ENCODE results near the gene EXOC3L1.

Gene EXOC3L1, protein sequence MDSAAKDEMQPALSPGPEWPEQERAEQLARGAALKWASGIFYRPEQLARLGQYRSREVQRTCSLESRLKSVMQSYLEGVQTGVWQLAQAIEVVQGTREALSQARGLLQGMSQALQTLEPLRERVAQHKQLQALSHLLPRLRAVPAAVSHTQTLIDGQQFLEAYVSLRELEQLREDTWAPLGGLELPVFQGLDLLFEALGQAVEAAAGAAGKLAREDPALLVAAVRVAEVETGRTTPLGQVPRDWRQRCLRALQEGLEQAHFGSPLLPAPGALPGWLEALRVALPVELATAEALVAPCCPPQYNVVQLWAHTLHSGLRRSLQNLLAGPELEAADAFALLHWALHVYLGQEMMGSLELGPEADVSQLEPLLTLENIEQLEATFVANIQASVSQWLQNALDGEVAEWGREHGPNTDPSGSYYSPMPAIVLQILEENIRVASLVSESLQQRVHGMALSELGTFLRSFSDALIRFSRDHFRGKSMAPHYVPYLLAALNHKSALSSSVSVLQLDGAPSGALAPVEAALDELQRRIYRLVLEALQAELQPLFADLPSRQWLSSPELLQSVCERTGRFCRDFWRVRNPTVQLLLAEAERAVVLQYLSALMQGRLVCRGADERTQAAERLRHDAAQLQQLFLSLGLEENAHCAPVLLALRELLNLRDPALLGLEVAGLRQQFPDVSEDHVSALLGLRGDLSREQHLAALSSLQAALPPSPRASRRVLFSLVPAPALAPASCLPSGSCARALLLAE

DNA sequence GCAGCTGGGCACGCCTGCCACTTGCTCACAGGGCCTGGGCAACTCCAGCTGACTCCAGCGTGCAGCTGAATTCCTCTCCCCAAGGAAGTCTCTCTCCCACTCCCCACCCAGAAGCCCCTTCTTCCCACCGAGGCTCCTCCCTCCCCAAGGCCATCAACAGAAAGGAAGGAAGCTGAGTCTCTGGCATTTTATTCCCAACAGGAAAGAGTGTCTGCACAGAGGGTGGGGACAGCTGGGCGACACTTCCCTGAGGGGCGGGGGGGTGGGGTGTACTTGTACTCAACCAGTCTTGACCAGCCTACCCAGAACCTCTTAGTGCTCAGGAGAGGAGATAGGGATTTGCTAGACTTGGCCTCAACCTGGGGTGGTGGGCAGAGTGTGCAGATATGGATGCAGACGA lies at the start of gene EXOC3L1:
Gene EXOC3L1, minus strand, starts transcription at position 96 of the 400 bp plus-strand sequence. CDS start 460 bp downstream, outside the sequence.
- FAIRE-seq, result no peak

DNA sequence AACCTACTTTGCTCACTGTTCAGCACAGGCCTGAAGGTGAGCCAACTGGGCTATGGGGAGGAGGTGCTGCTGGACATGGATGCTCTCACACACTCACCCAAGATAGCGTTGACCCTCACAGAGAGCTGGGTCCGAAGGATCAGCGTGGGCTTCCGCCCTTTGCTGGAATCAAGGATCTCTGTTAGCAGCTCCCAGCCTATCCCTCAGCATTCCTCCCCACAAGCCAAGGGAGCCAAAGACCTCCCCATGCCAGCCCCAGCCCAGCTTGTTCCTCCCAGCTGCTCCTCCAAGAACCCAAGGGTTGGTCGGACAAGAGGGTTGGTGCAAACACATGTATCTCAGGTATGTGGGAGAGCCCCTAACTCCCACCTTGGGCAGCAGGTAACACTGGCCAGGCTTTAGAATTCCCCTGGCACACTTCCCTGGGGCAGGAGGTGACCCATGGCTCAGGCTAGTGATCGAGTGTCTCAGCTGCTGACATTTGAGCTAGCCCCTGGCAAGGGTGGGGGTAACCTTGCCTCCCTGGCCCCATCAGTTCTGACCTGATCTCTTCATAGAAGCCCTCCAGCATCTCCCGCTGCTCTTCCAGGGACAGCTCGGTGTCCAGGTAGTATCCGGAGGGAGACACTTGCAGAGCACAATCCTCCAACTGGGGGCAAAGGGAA lies 49.0 kb upstream of the EXOC3L1 start:
- FAIRE-seq, result no peak

DNA sequence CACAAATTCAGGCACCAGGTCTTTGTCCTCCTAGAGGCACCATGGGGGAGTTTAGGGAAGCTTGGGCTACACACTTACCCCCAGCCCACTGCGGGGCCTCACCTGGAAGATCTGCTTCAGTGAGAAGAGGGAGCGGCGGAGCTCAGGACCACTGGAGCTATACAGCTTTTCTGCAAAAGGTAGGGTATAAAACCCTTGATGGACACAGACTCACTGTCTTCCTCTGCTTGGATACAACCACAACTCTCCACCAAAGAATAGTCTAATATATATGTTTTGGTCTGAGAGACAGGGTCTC lies 48.3 kb upstream of the EXOC3L1 start:
- no peak for FAIRE-seq

DNA sequence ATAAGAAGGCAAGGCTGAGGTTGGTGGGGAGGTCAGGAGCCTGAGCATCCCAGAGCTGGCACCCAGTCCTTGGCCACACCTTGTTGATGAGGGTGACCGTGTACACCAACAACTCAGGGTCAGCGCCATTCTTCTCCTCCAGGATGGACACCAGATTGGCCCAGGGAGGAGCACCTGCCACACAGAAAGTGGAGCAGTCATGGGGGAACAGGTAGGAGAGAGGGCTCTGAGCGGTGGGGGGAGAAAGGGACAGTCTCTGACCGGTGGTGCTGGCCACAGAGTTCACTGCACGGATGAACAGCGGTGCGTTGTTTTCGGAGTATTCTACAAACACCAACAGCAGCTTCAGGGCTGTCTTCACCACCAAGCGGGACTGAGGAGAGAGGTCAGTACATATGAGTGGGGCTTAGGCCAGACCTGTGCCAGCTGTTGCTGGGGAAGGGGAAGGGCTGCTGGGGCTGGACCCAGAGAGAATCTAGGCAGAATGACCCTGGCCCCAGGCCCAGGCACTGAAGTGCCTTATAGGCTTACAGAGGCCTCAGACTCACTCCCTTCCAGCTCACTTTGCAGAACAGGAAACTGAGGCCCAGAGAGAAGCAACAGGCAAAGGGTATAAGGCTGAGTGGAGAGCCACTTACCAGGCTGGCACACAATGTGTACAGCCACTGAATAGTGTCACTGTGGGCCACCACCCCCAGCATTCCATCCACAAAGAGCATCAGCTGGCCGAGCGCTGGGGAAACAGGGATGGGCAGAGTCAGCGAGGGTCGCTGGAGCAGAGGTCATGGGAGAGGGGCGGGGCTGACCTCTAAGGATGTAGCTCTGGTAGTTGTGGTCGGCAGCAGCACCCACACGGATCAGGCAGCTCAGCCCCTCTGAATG lies 47.7 kb upstream of the EXOC3L1 start:
- no peak for FAIRE-seq

DNA sequence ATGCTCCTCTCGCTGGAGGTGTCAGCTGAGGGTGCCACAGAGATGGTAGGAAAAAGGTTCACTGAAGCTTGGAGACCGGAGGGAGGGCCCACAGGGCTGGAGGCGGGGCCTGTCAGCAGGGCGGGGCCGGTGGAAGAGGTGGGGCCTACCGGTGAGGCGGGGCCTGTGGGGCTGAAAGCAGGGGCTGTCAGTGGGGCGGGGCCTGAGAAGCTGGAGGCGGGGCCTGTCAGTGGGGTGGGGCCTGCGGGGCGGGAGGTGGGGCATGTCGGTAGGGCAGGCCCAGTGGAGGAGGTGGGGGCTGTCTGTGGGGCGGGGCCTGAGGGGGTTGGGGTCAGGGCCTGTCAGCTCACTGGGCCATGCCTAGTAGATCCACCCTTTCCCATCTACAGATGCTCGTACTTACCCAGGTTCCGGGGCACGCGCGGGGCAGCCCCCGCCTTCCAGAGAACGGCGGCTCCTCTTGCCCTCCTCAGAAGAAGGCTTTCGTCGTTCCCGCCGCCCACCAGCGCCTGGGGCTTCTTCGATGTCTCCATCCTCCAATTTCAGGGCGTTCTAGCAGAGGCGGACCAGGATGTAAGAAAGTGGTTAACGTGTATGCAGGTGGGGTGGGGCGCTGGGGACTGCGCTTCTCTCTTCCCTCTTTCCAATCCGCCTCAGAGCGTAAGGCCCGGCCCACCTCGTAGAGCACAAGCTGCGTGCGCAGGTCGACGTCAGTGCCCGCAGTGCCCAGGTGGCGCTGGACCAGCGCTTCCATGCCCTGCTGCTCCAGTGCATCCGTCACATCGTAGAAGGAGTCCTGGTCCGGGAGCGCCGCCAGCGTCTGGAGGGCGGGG lies 46.8 kb upstream of the EXOC3L1 start:
- no peak for FAIRE-seq

DNA sequence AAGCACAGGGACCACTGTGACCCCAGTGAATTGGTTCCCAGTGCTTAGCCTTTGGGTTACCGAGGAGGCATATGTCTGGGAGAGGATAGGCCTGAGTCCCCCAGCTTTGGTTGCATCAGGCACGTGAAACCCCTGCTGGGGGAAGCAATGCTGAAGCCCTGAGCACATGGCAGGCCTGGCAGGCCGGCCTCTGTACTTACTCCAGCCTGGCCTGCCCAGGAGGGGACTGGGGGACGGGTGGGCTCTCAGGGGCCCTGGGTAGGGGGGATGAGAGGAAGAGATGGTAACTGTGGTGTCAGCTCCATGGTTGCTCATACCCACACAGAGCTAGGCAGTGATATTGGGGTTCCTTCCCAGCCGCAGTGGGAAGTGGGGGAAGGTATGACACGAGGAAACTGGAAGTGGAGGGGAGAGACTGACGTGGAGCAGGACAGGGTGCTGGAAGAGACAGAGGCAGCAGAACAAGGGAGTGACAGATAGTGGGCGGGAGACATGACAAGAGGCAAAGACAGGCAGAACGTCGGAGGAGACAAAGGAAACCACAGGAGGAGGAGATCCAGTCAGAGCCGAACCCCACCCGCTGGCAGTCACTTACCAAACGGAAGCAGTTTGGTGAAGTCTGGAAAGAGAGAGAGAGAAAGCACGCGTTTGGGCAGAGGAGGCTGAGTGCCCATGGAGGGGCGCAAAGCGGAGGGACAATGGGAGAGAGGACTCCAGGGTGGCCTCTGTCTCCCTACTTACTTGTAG lies 46.1 kb upstream of the EXOC3L1 start:
- no peak for FAIRE-seq

DNA sequence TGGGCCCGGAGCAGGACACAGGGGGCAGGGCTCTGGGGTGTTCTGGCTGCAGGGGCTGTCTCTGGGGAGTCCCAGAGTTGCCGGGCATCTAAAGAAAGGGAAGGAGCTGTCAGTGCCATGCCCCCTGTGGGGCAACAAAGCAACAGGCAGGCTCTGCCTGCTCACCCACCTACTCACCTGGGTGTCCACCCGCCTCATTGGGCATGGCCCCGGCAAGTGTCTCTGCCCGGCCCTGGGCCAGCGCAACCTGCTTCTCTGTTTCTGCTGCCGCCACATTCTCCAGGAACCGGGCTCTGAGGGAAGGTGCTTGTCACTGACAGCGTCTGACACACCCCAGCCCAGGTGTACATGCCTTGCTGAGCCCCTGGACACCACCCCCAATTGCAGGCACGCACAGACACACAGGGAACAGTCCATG lies 44.3 kb upstream of the EXOC3L1 start:
- no peak for FAIRE-seq

DNA sequence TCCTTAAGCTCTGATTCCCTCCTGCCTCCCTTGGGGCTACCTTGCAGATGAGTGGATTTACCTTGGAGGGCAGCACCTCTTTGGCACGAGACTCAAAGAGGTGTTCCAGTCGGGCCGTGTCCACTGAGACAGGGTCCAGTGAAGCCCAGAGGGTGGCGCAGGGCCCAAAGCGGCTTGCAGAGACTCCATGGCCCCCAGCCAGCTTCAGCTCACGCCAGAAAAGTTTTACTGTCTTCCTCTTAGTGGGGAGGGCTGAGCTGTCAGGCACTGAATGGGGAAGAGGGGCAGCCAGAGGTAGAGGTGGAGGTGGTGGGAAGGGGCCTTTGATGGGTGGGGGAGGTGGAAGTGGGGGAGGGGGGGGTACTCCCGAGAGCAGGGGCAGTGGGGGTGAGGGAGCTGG lies 43.7 kb upstream of the EXOC3L1 start:
- no peak for FAIRE-seq

DNA sequence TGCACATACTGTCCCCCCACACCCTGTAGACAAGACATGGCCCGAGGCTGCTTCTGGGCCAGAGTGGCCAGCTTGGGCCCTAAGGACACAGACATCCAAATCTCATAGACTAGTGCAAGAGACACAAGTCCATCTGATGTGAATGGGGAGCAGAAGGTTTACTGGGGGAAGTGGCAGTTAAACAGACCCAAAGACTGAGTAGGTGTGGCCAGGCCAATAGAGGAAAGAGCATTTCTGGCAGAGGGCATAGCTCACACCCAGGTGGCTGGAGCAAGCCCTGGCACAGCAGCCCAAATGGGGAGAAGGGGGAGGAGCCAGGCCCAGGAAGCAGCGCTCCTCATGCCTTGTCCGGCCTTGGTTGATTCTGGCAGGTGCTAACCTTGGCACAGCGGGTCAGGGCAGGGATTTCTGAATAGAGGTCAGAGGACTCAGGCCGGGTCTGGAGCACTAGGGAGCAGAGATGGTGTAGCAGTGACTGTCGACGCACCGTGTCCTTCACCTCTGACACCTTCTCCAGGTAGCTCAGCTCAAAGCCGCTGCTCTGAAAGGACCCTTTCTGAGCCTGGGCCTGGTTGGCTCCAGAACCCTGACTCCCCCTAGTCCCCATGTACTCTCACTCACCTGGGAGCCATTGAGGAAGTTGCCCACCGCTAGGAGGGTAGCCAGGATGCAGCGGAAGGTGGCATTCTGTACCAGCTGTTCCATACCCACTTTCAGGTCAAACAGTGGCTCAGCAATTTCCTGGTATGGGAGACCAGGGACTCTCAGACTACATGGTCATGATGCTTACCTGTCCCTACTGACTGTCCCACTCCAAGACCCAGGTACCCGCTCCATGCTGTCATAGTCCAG lies 41.1 kb upstream of the EXOC3L1 start:
- FAIRE-seq, result no peak

DNA sequence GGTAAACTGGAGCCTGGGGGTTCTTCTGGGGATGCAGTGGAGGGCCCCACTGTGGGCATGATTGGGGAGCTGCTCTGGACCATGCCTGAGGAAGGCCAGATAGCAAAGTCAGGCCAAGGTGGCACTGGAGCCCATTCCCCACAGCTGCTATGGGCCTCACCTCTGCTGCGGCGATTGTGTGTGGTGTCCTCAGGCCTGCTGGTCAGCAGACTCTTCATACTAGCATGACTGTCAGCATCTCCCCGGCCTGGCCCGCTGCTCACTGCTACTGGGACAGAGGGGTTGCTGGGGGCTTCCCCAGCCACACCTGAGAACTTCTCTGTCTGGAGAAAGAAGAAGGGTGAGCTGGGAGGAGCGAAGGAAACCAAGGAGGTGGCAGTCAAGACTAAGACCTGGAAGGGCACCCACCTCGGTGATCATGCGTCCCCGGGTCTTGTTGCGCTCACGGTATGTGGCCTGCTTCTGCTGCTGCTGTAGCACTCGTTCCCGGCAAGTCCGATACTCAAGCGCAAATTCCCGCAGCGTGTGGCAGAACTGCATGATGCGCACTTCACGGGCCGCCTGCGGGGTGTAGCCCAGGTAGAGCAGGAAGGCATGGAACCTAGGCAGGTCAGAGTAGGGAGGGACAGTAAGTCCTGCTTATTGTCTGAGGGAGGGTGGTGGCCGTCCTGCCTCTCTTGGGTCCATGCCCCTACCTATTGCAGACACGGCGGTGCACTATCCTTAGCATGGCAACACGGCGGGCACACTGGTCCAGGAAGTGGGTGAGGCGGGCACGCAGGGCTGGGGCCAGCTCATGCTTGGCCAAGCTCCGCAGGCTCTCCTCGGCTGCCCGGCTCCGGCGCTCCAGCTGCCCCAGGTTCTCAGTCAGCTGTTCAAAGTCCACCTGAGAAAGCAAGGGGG lies 40.2 kb upstream of the EXOC3L1 start:
- FAIRE-seq, result no peak

DNA sequence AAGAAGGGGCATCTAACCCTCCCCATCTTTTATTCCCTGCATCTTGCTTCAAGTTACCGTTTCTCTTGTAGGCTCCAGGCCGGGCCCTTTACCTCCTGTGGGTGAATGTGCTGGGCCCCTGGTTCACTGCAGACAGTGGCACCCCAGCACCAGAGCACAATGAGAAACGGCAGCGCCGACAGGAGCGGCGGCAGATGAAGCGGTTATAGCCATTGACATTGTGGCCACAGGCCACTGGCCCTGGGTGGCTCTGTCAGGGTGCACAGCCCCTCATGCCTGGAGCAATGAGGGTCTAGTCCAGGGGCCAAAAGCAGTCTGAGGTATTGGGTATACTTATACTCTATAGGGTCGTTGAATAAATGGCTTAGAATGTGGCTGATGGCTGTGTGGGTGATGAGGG lies 39.0 kb upstream of the EXOC3L1 start:
- FAIRE-seq, result no peak

DNA sequence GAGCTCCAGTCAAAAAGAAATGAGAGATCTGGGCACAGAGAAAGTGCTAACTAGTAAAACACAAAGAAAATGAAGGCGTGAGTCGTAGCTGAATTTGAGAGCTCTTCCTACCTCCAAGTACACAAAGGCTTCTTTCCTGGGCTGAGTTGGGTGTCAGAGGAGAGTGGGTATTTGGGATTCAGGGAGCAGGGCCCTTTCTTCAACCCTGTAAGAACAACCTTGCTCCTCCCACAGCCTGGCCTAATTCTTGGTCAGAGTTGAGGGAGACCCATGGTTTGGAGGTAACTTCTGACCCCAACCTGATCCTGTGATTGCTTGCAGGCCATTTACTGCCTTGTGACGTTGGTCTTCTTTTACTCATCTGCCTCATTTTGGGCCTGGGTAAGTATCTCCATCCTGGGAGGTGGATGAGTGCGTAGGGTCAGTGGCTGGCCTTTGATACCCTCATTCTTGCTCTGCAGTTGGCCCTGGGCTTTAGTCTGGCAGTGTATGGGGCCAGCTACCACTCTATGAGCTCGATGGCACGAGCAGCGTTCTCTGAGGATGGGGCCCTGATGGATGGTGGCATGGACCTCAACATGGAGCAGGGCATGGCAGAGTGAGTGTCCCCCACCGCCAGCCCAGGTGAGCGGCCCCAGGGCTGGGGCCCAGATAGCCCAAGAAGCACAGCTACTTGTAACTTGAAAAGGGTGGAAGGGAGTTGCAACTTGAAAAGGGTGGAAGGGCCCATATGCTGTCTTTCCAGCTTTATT lies 38.3 kb upstream of the EXOC3L1 start:
- FAIRE-seq, result no peak

DNA sequence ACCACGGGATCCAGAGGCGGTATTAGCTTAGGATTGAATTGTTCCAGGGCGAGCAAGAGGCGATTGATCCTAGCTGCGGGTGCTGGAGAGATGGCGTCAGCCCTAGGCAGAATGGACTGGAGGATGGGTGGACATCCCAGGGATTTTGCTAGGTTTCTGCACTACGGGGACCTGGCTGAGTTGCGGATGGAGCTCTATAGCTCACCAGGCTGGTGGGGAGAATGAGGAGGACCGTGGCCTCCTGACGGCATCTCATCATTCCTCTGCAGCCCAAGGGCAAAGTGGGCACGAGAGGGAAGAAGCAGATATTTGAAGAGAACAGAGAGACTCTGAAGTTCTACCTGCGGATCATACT lies 37.6 kb upstream of the EXOC3L1 start:
- no peak for FAIRE-seq

DNA sequence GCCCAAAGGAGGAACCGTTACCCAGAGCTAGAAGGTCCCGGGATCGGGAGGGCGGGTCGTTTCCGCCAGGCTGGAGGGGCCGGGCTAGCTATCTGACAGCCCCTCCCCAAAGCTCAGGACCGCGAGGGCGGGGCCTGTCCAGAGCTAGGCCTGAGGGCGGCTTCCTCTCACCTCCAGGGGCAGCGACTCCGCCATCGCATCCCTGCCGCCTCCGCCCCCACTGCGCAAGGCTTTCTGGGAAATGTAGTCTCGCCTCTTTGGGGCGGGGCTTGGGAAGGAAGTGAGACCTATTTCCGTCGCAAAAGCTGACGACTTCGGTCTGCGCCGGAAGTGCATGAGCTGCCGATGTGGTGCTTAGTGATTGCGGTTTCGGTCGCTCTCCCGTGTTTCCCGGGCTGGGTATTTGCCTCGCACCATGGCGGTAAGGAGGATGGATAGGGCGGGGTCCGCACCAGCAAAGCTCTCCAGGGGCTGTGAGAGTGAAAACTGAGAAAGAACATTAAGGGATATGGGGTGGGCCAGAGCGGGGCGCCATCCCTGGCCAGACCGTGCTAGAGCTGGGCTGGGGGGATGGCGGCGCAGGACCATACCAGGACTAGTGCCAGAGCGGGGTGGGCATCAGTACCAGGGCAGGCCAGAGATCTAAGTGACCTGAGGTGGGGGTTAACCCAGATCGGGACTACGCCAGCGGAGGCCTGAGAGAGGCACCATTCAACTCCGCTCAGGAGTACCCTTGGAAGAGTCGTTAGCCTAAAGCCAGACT lies 37.0 kb upstream of the EXOC3L1 start, which contains the start of gene TMEM208:
Gene TMEM208, plus strand, starts transcription at position 327 of the 763 bp plus-strand sequence. Its CDS starts 89 bp downstream, at position 416.
- FAIRE-seq, result peak; percentile 84

DNA sequence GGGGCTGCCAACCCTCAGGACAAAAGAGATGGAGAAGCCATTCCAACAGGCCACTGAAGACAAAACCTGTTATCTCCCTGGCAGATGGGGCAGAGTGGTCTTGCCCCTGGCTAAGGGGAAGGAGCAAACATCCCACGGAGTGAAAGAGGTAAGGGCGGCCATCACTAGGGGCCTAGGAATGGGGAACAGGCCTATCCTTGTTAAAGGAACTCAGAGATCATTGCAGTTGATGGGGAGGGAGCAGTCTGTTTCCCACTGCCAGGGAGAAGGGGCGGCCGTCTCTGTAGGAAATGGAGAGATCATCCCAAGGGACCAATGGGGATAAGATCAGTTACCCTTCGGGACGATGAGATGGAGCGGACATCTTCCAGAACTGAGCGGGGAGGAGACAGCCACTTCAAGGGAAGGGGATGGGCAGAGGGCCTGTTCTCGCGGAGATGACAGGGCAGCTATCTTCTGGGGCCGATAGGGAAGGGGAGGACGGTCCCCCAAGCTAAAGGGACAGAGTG lies 36.4 kb upstream of the EXOC3L1 start:
- FAIRE-seq, result no peak

DNA sequence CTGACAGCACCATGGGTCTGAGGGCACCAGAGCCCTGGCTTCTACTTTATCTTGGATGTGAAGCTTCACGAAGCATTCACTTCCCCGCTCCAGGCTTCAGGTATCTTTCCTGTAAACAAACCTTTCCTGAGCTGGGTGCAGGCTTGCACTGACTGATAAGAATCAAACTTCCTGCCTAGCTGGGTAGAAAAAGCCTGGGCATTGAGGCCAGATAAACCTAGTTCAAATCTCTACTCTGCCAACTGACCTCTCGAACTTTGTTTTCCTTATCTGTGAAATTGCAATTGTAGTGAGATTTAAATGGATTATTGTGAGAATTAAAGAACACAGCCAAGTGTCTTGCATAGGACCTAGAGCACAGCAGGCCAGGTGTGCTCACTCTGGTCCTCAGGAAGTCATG lies 34.1 kb upstream of the EXOC3L1 start:
- FAIRE-seq, result no peak
